OCI-LY1 (cell line): ENCODE results near the gene SLC16A4.

ENCODE experiments used
- H2AFZ ChIP-seq: fragments of 200-600 bp; sonication (generic), shearing (Covaris generic); 2 replicates; pipeline ENCODE4 v1.6.0; 2014; ENCODE audit warnings: antibody characterized with exemption, mild to moderate bottlenecking, low read length
- H3F3A ChIP-seq: fragments of 200-600 bp; sonication (generic), shearing (Covaris generic); 2 replicates; pipeline ENCODE4 v1.6.0; 2014; ENCODE audit warnings: mild to moderate bottlenecking, antibody characterized with exemption, low read length, moderate library complexity; ENCODE audit not compliant: insufficient read depth
- H3K27ac ChIP-seq: fragments of 200-600 bp; sonication (generic); 2 replicates; pipeline ENCODE4 v1.5.1; 2014; ENCODE audit warnings: low read length, mixed run types, mild to moderate bottlenecking, low read depth; ENCODE audit not compliant: poor library complexity, severe bottlenecking
- H3K27me3 ChIP-seq: fragments of 200-600 bp; sonication (generic); 2 replicates; pipeline ENCODE4 v1.6.0; 2014; ENCODE audit warnings: antibody characterized with exemption, mild to moderate bottlenecking, low read length, moderate library complexity; ENCODE audit not compliant: insufficient read depth
- H3K36me3 ChIP-seq: fragments of 200-600 bp; sonication (generic); 2 replicates; pipeline ENCODE4 v1.6.1; 2014; ENCODE audit warnings: mild to moderate bottlenecking, antibody characterized with exemption, low read length, moderate library complexity, mixed read lengths; ENCODE audit not compliant: insufficient read depth
- H3K4me1 ChIP-seq: fragments of 200-600 bp; sonication (generic); 2 replicates; pipeline ENCODE4 v1.5.1; 2014; ENCODE audit warnings: mild to moderate bottlenecking, low read length, moderate library complexity; ENCODE audit not compliant: insufficient read depth, severe bottlenecking
- H3K4me2 ChIP-seq: fragments of 200-600 bp; sonication (generic), shearing (Covaris generic); 2 replicates; pipeline ENCODE4 v1.6.1; 2014; ENCODE audit warnings: low read length
- H3K4me3 ChIP-seq: fragments of 200-600 bp; sonication (generic); 2 replicates; pipeline ENCODE4 v1.5.1; 2014; ENCODE audit warnings: low read length, low read depth, mild to moderate bottlenecking, mixed read lengths; ENCODE audit not compliant: poor library complexity, severe bottlenecking
- H3K79me2 ChIP-seq: fragments of 200-600 bp; shearing (Covaris generic); 2 replicates; pipeline ENCODE4 v1.6.1; 2016; ENCODE audit warnings: mixed run types, low read length, mixed read lengths; ENCODE audit not compliant: insufficient read depth
- H3K9ac ChIP-seq: fragments of 200-600 bp; sonication (generic), shearing (Covaris generic); 2 replicates; pipeline ENCODE4 v1.6.1; 2014; ENCODE audit warnings: mild to moderate bottlenecking, low read length, mixed read lengths
- H3K9me2 ChIP-seq: fragments of 200-600 bp; sonication (generic), shearing (Covaris generic); 2 replicates; pipeline ENCODE4 v1.6.1; 2014; ENCODE audit warnings: low read depth, mild to moderate bottlenecking, low read length, mixed read lengths
- H3K9me3 ChIP-seq: fragments of 200-600 bp; shearing (Covaris generic); 2 replicates; pipeline ENCODE4 v1.6.1; 2014; ENCODE audit warnings: low read length, mixed read lengths
- H4K20me1 ChIP-seq: fragments of 200-600 bp; sonication (generic), shearing (Covaris generic); 2 replicates; pipeline ENCODE4 v1.6.0; 2016; ENCODE audit warnings: mild to moderate bottlenecking, low read length; ENCODE audit not compliant: insufficient read depth
- EZH2 ChIP-seq: fragments of 200-600 bp; sonication (generic), shearing (Covaris generic); IDR thresholded peaks from 2 replicates; pipeline ENCODE4 v1.8.0; 2017; ENCODE audit warnings: borderline replicate concordance, mixed run types, mild to moderate bottlenecking, antibody characterized with exemption, low read length, moderate library complexity, mixed read lengths
- TF ChIP-seq, protein P1 (sequence below): fragments of 200-600 bp; sonication (generic), shearing (Covaris generic); IDR thresholded peaks from 2 replicates; pipeline ENCODE4 v1.5.1; 2017; ENCODE audit warnings: mild to moderate bottlenecking, antibody characterized with exemption, low read length, moderate library complexity, mixed read lengths

SLC16A4 gene

DNA sequence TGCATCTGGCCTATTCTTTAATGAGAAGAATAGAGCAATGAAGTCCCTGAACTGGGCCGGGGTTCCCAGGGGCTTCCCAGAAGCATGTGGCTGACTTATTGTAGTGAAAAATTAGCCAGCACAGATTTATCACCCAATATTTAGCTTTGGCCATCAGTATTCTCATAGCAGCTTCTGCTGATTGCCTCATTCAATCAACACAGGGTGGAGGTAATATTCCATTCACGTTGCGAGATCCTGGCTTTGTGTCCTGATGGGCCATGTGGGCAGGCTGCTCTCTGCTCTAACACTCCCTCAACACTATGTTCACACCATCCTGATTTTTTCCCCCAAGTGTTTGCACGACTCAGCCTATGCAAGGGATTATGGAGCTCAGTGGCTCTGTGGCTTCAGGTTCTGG is 38.1 kb upstream of the SLC16A4 start:
- no peak overlapping the region for H3K4me3 ChIP-seq
- H3K4me2 ChIP-seq: no peak overlapping the region
- H3K79me2 ChIP-seq: no peaks in the 10 kb centered on the region
- H3F3A ChIP-seq: no peaks in the 10 kb centered on the region
- H4K20me1 ChIP-seq: no peaks in the 10 kb centered on the region
- H3K27me3 ChIP-seq: peaks cover 22% of the 10 kb centered on the region
- TF ChIP-seq, protein P1, sequence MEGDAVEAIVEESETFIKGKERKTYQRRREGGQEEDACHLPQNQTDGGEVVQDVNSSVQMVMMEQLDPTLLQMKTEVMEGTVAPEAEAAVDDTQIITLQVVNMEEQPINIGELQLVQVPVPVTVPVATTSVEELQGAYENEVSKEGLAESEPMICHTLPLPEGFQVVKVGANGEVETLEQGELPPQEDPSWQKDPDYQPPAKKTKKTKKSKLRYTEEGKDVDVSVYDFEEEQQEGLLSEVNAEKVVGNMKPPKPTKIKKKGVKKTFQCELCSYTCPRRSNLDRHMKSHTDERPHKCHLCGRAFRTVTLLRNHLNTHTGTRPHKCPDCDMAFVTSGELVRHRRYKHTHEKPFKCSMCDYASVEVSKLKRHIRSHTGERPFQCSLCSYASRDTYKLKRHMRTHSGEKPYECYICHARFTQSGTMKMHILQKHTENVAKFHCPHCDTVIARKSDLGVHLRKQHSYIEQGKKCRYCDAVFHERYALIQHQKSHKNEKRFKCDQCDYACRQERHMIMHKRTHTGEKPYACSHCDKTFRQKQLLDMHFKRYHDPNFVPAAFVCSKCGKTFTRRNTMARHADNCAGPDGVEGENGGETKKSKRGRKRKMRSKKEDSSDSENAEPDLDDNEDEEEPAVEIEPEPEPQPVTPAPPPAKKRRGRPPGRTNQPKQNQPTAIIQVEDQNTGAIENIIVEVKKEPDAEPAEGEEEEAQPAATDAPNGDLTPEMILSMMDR: no peak
- no peak for TF ChIP-seq EZH2
- no peak overlapping the region for H3K27ac ChIP-seq
- H3K9ac ChIP-seq: no peak overlapping the region
- no peaks in the 10 kb centered on the region for H3K9me3 ChIP-seq
- H3K36me3 ChIP-seq: no peaks in the 10 kb centered on the region
- no peaks in the 10 kb centered on the region for H3K9me2 ChIP-seq
- no peak overlapping the region for H2AFZ ChIP-seq
- no peaks in the 10 kb centered on the region for H3K4me1 ChIP-seq

DNA sequence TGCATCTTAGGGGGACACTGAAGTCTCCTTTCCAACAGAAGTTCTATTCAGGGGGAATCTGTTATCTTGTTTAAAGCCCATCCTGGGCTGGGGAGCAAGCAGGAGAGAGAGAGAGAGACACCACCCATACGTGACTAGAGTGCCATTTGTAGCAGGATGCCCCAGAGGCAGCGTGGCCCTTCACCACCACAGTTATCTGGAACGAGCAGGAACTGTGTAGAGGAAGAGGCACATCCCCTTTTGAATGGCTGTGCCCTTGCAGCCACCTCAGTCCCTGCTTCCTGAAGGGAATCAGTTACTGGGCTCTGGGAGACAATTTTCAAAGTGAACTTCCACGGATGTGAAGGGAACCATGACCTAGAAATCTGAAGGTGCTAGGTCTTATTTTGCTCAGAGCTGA is 36.0 kb upstream of the SLC16A4 start:
- no peaks in the 10 kb centered on the region for H3K79me2 ChIP-seq

DNA sequence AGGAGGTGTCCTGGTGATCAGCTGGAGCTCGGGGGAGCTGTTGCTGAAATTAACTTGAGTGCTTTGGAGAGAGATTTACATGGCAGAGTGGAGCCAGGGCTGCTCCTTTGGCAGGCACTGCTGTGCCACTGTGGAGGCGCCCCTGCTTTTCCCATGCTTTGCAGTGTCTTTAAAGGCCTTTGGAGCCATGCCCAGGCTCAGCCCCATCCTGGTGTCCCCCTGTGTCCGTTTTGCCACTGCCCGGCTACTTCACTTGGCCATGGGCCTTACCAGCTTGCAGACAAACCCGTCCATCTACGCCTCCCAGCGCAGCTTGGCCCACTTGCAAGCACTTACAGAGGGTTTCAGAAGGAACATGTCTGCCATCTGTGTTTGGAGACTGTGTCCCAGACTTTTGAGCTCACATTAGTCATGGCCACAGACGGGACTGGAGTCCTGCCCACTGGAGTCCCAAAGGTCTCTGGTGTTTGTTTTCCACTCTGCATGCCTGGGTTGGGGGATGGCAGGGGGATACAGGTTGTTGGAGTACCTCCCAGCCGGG is 34.9 kb upstream of the SLC16A4 start:
- Histone ChIP-seq H3K4me2 (no peak overlapping the region), H3K9me3 (peaks cover 5% of the 10 kb centered on the region; the same call in 1 of the 2 replicates), H3F3A (no peaks in the 10 kb centered on the region), H4K20me1 (no peaks in the 10 kb centered on the region), H3K36me3 (no peaks in the 10 kb centered on the region; the same call in 1 of the 2 replicates), H3K27me3 (peaks cover 14% of the 10 kb centered on the region), H3K4me3 (no peak overlapping the region), H2AFZ (no peak overlapping the region), H3K4me1 (no peaks in the 10 kb centered on the region), H3K9me2 (no peaks in the 10 kb centered on the region), H3K9ac (no peak overlapping the region), H3K79me2 (no peaks in the 10 kb centered on the region), H3K27ac (no peak overlapping the region)
- TF ChIP-seq, protein P1: no peak
- TF ChIP-seq EZH2: no peak

More for the DNA sequence above, 36.0 kb upstream of the SLC16A4 start:
- TF ChIP-seq, protein P1: no peak
- TF ChIP-seq EZH2: no peak
- H2AFZ ChIP-seq: no peak overlapping the region
- no peaks in the 10 kb centered on the region for H3K9me2 ChIP-seq
- H3K27me3 ChIP-seq: peaks cover 22% of the 10 kb centered on the region
- no peaks in the 10 kb centered on the region for H3K4me1 ChIP-seq
- H3K9ac ChIP-seq: no peak overlapping the region
- H3K27ac ChIP-seq: no peak overlapping the region
- no peak overlapping the region for H3K4me3 ChIP-seq
- no peaks in the 10 kb centered on the region for H3K36me3 ChIP-seq
- H3K9me3 ChIP-seq: no peaks in the 10 kb centered on the region
- H3F3A ChIP-seq: no peaks in the 10 kb centered on the region
- H3K4me2 ChIP-seq: no peak overlapping the region
- no peaks in the 10 kb centered on the region for H4K20me1 ChIP-seq
